Type B pancreatic cell (in vitro differentiated cells): ENCODE measurements around the gene EIF1AD. TPM values are rescaled to one million over a fixed set of nuclear protein-coding genes. Genes with fewer than 3 reads are reported as not detected.
A peak's percentile ranks its signal among the peaks of the same experiment; 100 is the strongest.
"Not testable (repeated sequence)": the region's sequence is repeated elsewhere in the genome, so short reads cannot be mapped to it uniquely, and the experiment has no call there.

Experiments
- DNase-seq: peaks from one replicate; pipeline ENCODE4 v3.0.0; 2021; ENCODE audit warnings: mixed read lengths; ENCODE audit not compliant: unreplicated experiment; ENCODE audit errors: extremely low spot score
- H3K27ac Mint-ChIP-seq: 2 replicates; pipeline ENCODE4 v1.8.0; 2021; ENCODE audit warnings: mild to moderate bottlenecking, mixed read lengths
- H3K27me3 Mint-ChIP-seq: 2 replicates; pipeline ENCODE4 v1.8.0; 2021; ENCODE audit warnings: mixed read lengths
- H3K36me3 Mint-ChIP-seq: 2 replicates; pipeline ENCODE4 v1.8.0; 2021; ENCODE audit warnings: mixed read lengths
- H3K4me1 Mint-ChIP-seq: one replicate; pipeline ENCODE4 v1.8.0; 2021; ENCODE audit warnings: mixed read lengths; ENCODE audit not compliant: unreplicated experiment
- H3K4me3 Mint-ChIP-seq: 2 replicates; pipeline ENCODE4 v1.8.0; 2021; ENCODE audit warnings: mild to moderate bottlenecking, mixed read lengths
- H3K9me3 Mint-ChIP-seq: 2 replicates; pipeline ENCODE4 v1.8.0; 2021; ENCODE audit warnings: mixed read lengths
- total RNA-seq: library from RNA; stranded (reverse); gene quantifications from 2 replicates; pipeline ENCODE4 v1.2.1, GENCODE V29; 2021; ENCODE audit warnings: low replicate concordance
- TF ChIP-seq, protein P1 (sequence below): fragments of 200-600 bp; sonication (generic); conservative IDR thresholded peaks from 2 replicates; pipeline ENCODE4 v1.5.0; 2021; ENCODE audit warnings: antibody characterized with exemption, mild to moderate bottlenecking

EIF1AD gene
- total RNA-seq, 1 donor from 2014 or later: 44.8 TPM

DNA sequence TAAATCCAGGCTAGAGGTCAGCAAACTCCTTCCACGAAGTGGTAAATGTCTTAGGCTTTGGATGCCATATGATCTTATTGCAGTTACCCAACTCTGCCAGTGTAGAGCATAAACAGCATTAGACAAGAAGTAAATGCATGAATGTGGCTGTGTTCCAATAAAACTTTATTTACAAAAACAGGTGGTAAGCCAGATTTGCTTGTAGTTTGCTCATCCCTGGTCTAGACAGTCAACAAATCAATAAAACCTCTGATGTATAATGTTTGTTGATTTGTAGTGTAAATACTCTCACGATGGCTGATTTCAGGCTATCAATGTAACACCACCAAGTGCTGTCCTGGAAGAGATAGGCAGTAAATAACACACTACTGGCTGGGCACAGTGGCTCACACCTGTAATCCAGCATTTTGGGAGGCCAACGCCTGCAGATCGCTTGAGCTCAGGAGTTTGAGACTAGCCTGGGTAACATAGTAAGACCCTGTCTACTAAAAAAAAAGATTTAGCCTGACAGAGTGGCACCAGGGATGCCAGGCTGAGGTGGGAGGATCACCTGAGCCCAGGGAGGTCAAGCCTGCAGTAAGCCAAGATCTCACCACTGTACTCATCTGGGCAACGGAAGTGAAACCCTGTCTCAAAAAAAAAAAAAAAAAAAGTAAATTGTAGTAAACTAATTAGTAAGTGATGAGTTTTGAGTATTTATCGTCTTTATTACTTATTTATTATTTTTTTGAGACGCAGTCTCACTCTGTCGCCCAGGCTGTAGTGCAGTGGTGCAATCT is 31.2 kb upstream of the EIF1AD start:
- no peak overlapping the region for H3K27ac Mint-ChIP-seq
- no peak overlapping the region for H3K4me3 Mint-ChIP-seq
- H3K36me3 Mint-ChIP-seq: no peaks in the 10 kb centered on the region
- TF ChIP-seq, protein P1, sequence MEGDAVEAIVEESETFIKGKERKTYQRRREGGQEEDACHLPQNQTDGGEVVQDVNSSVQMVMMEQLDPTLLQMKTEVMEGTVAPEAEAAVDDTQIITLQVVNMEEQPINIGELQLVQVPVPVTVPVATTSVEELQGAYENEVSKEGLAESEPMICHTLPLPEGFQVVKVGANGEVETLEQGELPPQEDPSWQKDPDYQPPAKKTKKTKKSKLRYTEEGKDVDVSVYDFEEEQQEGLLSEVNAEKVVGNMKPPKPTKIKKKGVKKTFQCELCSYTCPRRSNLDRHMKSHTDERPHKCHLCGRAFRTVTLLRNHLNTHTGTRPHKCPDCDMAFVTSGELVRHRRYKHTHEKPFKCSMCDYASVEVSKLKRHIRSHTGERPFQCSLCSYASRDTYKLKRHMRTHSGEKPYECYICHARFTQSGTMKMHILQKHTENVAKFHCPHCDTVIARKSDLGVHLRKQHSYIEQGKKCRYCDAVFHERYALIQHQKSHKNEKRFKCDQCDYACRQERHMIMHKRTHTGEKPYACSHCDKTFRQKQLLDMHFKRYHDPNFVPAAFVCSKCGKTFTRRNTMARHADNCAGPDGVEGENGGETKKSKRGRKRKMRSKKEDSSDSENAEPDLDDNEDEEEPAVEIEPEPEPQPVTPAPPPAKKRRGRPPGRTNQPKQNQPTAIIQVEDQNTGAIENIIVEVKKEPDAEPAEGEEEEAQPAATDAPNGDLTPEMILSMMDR: no peak
- no peak for DNase-seq
- no peaks in the 10 kb centered on the region for H3K4me1 Mint-ChIP-seq
- peaks cover 11% of the 10 kb centered on the region for H3K27me3 Mint-ChIP-seq
- H3K9me3 Mint-ChIP-seq: no peaks in the 10 kb centered on the region

DNA sequence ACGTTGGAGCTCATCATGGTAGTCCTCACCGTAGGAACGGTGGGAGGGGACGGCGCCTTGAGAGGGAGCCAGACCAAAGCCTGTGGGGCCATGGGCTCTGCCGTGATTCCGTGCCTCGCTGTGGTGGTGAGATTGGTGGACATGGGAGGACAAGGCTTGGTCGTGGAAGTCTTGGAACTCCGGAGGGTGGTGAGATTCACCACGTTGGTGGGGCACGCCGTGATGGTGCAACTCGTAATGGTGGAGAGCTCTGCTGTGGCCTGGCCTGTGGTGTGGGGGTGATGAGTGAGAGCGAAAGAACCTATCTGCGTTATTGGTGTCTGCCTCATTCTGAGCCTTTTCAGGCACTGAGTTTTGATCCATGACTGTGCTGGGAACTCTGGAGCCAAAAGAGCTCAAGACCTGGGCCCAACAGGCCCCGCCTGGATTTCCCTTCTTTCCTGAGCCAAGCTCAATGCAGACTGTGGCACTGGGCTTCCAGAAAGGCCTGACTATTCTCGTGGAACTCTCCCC is 24.1 kb upstream of the EIF1AD start, which contains the start of gene CATSPER1:
CATSPER1 (minus strand) TSS at position 463 of the 513 bp plus-strand sequence; CDS start at position 363, 100 bp downstream.
- DNase-seq: no peak
- TF ChIP-seq, protein P1: no peak
- Mint-ChIP-seq H3K27ac (no peak within 1 kb of the TSS), H3K4me1 (no peaks in the 10 kb centered on the region), H3K4me3 (no peak within 1 kb of the TSS), H3K36me3 (no peaks in the 10 kb centered on the region), H3K9me3 (no peaks in the 10 kb centered on the region), H3K27me3 (peaks cover 25% of the 10 kb centered on the region)

DNA sequence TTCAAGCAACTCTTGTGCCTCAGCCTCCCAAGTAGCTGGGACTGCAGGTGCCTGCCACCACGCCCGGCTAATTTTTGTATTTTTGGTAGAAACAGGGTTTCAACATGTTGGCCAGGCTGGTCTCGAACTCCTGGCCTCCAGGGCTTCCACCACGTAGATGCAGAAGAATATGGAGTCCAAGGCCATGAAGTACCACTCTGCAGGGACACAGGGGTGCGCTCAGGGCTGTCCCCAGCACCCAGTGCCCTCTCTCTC is 21.2 kb upstream of the EIF1AD start:
- not testable (repeated sequence) for H3K36me3 Mint-ChIP-seq, H3K4me3 Mint-ChIP-seq, H3K9me3 Mint-ChIP-seq, H3K27ac Mint-ChIP-seq, H3K4me1 Mint-ChIP-seq, DNase-seq
- H3K27me3 Mint-ChIP-seq: peaks cover 22% of the 10 kb centered on the region

DNA sequence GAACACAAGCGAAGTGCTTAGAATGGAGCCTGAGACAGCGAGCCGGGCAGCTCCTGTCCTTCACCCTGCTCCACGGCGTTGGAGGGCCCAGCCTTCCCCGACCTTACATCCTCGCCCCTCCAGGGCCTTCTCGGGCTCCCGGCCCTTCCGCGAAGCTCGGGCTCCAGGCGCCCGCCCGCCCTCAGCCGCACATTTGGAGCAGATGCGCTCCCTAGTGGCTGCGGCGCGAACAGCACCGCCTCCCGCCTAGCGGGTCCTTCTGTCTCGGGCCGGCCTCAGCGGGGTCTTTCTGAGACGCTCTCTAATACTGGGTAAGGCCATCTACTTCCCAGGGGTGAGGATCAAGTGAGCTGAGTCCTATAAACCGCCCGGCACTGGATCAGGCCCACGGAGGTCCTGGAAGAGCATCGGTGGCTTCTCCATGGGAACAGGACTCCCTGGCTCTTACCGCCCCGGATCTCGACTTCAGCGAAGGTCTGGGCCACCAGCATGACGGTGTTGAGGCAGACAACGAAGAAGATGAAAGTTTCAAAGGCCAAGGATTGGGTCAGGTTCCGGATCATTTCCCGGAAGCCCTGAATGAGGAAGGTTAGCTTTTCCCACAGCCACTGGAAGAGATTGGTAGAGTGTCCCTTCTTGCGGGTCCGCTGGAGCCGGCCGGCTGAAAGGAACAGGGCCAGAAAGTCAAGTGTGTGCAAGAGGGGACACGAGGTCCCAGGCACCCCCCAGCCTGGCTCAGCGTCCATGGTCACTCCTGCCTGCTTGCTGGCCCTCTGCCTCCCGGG is 20.6 kb upstream of the EIF1AD start:
- peak; percentile 86 for DNase-seq
- Mint-ChIP-seq H3K36me3 (no peaks in the 10 kb centered on the region), H3K9me3 (no peaks in the 10 kb centered on the region), H3K27me3 (peaks cover 18% of the 10 kb centered on the region), H3K27ac (no peak overlapping the region), H3K4me1 (no peaks in the 10 kb centered on the region), H3K4me3 (no peak overlapping the region)
- TF ChIP-seq, protein P1: peak; percentile 93

DNA sequence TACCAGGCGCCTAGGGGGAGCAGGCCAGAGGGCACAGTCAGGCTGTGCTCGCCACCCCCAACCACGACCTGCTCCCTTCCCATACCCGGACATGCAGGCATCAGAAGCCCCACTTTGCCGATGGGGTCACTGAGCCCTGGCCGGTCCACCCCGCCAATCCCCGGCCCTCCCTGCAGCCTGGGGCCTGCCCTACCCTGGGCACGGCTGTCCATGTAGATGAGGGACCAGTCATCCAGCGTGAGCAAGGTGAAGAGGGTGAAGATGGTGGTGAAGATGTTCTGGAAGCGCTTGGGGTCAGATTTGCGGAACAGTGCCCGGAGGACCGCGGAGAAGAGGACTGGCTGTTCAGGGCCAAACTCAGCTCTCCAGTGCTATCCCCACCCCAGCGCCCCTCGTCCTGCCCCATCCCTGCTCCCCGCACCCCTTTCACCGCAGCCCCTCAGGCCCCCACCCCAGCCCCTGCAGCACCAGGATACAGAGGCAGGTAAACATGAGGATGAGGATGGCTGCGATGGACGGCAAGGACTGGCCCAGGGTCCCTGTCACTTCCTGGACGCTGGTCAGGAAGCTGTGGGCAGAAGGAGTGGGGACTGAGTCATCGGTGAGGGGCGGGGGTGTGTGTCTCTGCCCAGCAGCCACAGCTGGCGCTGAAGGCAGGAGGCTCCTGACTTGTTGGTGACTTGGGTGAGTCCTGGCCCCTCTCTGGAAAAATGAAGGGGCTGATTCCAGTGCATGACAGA is 18.8 kb upstream of the EIF1AD start:
- no peak for DNase-seq
- no peaks in the 10 kb centered on the region for H3K9me3 Mint-ChIP-seq

More for the DNA sequence above, 18.8 kb upstream of the EIF1AD start:
- Mint-ChIP-seq H3K4me1 (no peaks in the 10 kb centered on the region), H3K27ac (no peak overlapping the region), H3K36me3 (no peaks in the 10 kb centered on the region), H3K4me3 (no peak overlapping the region), H3K27me3 (peaks cover 18% of the 10 kb centered on the region)
- TF ChIP-seq, protein P1: no peak
